Measurements from ENCODE around the gene UNC13D.

Gene UNC13D

GRCh38 chr17:75849724-75850123, 5.5 kb upstream of the UNC13D start:
- DNase-seq: no peak

- DNase-seq: no peak
Measured at GRCh38 chr17:75849279-75849646, 5.1 kb upstream of the UNC13D start.

GRCh38 chr17:75848523-75849278, 4.5 kb upstream of the UNC13D start:
- peak; percentile 82 to 87 for DNase-seq

GRCh38 chr17:75847614-75848522, 3.7 kb upstream of the UNC13D start:
- no peak for DNase-seq

- no peak for DNase-seq
Measured at GRCh38 chr17:75846692-75847613, 2.7 kb upstream of the UNC13D start.

- DNase-seq: no peak
Measured at GRCh38 chr17:75845933-75846691, 1.9 kb upstream of the UNC13D start.

- peak; percentile 47 to 58 for DNase-seq
Measured at GRCh38 chr17:75845058-75845711, 981 bp upstream of the UNC13D start.

- no peak for DNase-seq
Measured at GRCh38 chr17:75844530-75845057, 390 bp upstream of the UNC13D start.

- DNase-seq: no peak
Measured at GRCh38 chr17:75842963-75843576, 1.1 kb downstream of the UNC13D start.

GRCh38 chr17:75842411-75842810, 1.8 kb downstream of the UNC13D start:
- no peak for DNase-seq

GRCh38 chr17:75840799-75841164, 3.4 kb downstream of the UNC13D start:
- no peak for DNase-seq

GRCh38 chr17:75839942-75840798, 4.0 kb downstream of the UNC13D start:
- DNase-seq: no peak

GRCh38 chr17:75838410-75838809, 5.8 kb downstream of the UNC13D start:
- no peak for DNase-seq

- DNase-seq: no peak
Measured at GRCh38 chr17:75837899-75838298, 6.3 kb downstream of the UNC13D start.

- DNase-seq: no peak
Measured at GRCh38 chr17:75836605-75837004, 7.6 kb downstream of the UNC13D start.

GRCh38 chr17:75835654-75835987, 8.6 kb downstream of the UNC13D start:
- no peak for DNase-seq

GRCh38 chr17:75834928-75835653, 9.1 kb downstream of the UNC13D start:
- no peak for DNase-seq

- DNase-seq: no peak
Measured at GRCh38 chr17:75834279-75834920, 9.8 kb downstream of the UNC13D start.

All from activated CD4-positive, alpha-beta T cell treated with anti-CD3 and anti-CD28 coated beads for 4 hours (primary cell).